Activated naive CD4-positive, alpha-beta T cell treated with anti-CD3 and anti-CD28 coated beads, Interleukin-2, amount 10 ng/mL, durations not matched to agents 7 days and 5 days (primary cell): ENCODE data around the gene RERE.

Experiments
- CTCF ChIA-PET: fragments of 350-600 bp; sonication (Branson Sonifier 250); formaldehyde crosslinking; loops from one replicate; lab custom pipeline; 2021; ENCODE audit warnings: antibody characterized with exemption; lab: Charles Lee
- DNase-seq: peaks from one replicate; pipeline ENCODE4 v3.0.0-alpha.2; 2020
- H3K27ac Mint-ChIP-seq: one replicate; pipeline ENCODE4 v1.8.0; 2021; ENCODE audit warnings: mild to moderate bottlenecking, moderate library complexity, mixed read lengths
- H3K27me3 Mint-ChIP-seq: one replicate; pipeline ENCODE4 v1.8.0; 2021; ENCODE audit warnings: mild to moderate bottlenecking, mixed read lengths
- H3K36me3 Mint-ChIP-seq: one replicate; pipeline ENCODE4 v1.8.0; 2021; ENCODE audit warnings: mixed read lengths
- H3K4me1 Mint-ChIP-seq: one replicate; pipeline ENCODE4 v1.8.0; 2021; ENCODE audit warnings: mixed read lengths
- H3K4me3 Mint-ChIP-seq: one replicate; pipeline ENCODE4 v1.8.0; 2021; ENCODE audit warnings: mild to moderate bottlenecking, moderate library complexity, mixed read lengths
- H3K9me3 Mint-ChIP-seq: one replicate; pipeline ENCODE4 v1.8.0; 2021; ENCODE audit warnings: mixed read lengths

Gene RERE

DNA sequence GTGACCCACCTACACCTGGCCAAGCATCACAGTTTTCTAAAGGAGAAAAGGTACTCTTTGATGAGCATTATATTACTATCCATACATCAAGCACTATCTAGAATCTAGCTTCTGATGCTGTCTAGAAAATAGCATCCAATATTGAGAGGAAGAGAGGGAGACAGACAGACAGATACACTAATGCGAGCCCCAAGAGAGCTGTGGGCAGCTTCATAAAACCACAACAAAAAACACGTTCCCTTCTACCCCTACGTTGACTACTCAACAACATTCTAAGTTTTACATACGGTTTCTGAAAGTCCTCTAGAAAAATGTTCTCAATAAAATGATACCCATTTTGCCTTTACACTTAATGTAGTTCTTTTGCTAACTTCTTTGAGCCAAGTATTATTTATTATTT is 277.8 kb downstream of the RERE start:
- Mint-ChIP-seq H3K36me3 (peaks cover 47% of the 10 kb centered on the region), H3K27ac (no peak overlapping the region), H3K27me3 (no peaks in the 10 kb centered on the region), H3K9me3 (peaks cover 8% of the 10 kb centered on the region), H3K4me1 (peaks cover 44% of the 10 kb centered on the region), H3K4me3 (no peak overlapping the region)
- CTCF ChIA-PET: interaction anchor here (0.7 kb wide), 1 partner anchor 564 kb away, joined by 3 read pairs; no protein-coding TSS in a partner anchor
- DNase-seq: no peak

DNA sequence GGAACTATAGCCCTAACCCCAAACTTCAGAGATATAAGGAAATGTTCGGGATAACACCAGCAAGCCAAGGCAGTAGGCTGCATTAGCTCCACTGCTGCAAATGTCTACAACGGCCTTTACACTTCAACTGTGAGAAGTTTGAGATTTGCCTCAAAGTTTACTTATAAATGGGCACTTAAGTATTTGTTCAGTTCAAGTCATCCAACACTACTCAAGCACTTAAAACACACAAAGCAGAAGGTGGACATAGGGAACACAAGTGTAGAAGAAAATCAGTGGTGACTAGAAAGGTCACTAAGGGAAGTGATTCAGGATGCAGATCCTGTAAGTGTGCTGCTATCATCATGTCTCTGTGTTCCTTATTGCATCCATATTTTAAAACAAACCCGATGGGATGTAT is 278.9 kb downstream of the RERE start:
- Mint-ChIP-seq H3K4me1 (peaks cover 55% of the 10 kb centered on the region), H3K27me3 (no peaks in the 10 kb centered on the region), H3K4me3 (no peak overlapping the region), H3K36me3 (peaks cover 40% of the 10 kb centered on the region), H3K9me3 (no peaks in the 10 kb centered on the region), H3K27ac (no peak overlapping the region)
- DNase-seq: no peak
- CTCF ChIA-PET: interaction anchor here (1.1 kb wide), 1 partner anchor 13 kb away, joined by 3 read pairs; no protein-coding TSS in a partner anchor

DNA sequence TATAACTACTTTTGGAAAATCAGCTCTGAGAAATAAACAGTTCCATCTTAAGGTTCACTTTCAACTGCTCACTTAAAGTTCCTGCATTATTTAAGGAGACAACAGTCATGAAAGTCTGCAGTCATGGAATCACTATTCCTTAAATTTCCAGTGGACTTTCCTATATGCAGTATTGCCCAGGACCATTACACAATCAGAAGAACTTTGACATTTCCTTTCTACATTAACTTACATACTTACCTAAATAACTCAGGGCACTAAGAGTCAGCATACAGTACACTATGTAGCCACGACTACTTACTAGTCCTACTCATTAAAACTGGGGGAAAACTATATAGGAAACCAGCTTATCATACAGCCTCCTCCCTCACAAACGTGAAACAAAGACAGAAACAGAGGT is 279.4 kb downstream of the RERE start:
- H3K9me3 Mint-ChIP-seq: no peaks in the 10 kb centered on the region
- CTCF ChIA-PET: interaction anchor here (0.9 kb wide), 1 partner anchor 14 kb away, joined by 3 read pairs; no protein-coding TSS in a partner anchor
- peaks cover 38% of the 10 kb centered on the region for H3K36me3 Mint-ChIP-seq
- no peak for DNase-seq
- peaks cover 60% of the 10 kb centered on the region for H3K4me1 Mint-ChIP-seq
- no peak overlapping the region for H3K27ac Mint-ChIP-seq
- H3K27me3 Mint-ChIP-seq: no peaks in the 10 kb centered on the region
- H3K4me3 Mint-ChIP-seq: no peak overlapping the region

DNA sequence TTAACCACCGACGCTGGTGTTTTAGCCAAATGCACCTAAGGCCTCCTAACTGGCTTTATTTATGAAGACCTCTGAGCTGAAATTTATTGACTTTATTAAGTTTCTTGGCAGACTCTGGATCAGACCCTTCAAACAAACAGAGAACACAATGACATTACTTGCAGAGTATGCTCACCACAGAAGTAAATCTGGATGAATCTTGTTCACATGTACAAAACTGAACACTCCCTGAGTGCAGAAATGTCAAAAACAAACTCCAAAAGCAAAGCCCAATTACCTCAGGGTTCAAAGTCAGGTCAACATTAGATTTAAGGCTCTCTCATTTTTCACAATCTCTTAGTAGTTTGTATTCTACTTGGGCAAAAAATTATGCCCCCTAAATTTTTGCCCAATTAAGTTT is 280.9 kb downstream of the RERE start:
- H3K4me1 Mint-ChIP-seq: peaks cover 61% of the 10 kb centered on the region
- no peaks in the 10 kb centered on the region for H3K27me3 Mint-ChIP-seq
- H3K27ac Mint-ChIP-seq: no peak overlapping the region
- no peaks in the 10 kb centered on the region for H3K9me3 Mint-ChIP-seq
- peaks cover 36% of the 10 kb centered on the region for H3K36me3 Mint-ChIP-seq
- DNase-seq: no peak
- CTCF ChIA-PET: interaction anchor here (0.9 kb wide), 1 partner anchor 16 kb away, joined by 3 read pairs; no protein-coding TSS in a partner anchor
- no peak overlapping the region for H3K4me3 Mint-ChIP-seq

DNA sequence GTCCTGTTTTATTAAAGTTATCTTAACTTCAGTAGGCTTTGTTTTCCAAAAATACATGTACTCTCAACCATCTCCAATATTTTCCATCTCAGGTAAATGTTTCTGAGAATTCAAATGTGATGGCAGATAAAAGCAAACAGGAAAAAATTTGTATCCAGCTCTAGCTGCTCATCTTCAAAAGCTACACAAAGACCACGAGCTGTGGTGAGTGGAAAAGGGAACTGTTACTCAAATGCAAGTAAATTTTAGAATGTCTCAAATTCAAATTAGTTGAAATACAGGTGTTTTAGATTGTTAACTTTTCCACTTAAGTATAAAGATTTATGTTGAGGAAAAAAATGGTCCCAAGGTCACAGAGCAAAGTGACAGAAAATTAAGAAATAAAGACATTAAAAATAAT is 283.5 kb downstream of the RERE start:
- H3K36me3 Mint-ChIP-seq: peaks cover 29% of the 10 kb centered on the region
- H3K9me3 Mint-ChIP-seq: no peaks in the 10 kb centered on the region
- CTCF ChIA-PET: interaction anchor here (1.1 to 1.3 kb wide), 3 partner anchors 9 to 27 kb away, joined by 3 to 5 read pairs (median 4); no protein-coding TSS in a partner anchor
- peaks cover 41% of the 10 kb centered on the region for H3K4me1 Mint-ChIP-seq
- no peaks in the 10 kb centered on the region for H3K27me3 Mint-ChIP-seq
- no peak for DNase-seq
- peak overlapping the region; percentile 86 for H3K27ac Mint-ChIP-seq
- no peak overlapping the region for H3K4me3 Mint-ChIP-seq

DNA sequence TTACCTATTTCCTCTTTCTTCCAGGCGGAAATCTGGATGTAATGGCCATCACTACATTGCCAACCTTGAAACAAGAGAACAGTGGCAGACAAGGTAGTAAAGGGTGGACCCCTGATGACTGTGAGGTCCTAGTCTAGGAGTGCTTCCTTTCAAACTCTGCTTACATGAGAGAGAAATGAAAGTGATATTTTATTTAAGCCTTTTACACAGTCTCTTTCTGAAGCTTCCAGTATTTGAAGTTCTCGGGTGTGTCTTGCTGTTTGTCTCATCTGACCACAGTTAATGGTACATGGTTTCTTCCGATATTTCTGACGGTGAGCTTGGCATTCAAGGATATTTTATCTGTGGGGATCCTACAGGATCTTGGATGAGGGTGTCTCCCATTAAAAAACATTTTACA is 284.3 kb downstream of the RERE start:
- CTCF ChIA-PET: interaction anchor here (1.1 to 1.3 kb wide), 3 partner anchors 8 to 28 kb away, joined by 3 to 5 read pairs (median 4); no protein-coding TSS in a partner anchor
- Mint-ChIP-seq H3K36me3 (peaks cover 26% of the 10 kb centered on the region), H3K27me3 (no peaks in the 10 kb centered on the region), H3K4me3 (peak overlapping the region; percentile 57), H3K4me1 (peaks cover 33% of the 10 kb centered on the region), H3K9me3 (no peaks in the 10 kb centered on the region), H3K27ac (peak overlapping the region; percentile 86)
- no peak for DNase-seq

DNA sequence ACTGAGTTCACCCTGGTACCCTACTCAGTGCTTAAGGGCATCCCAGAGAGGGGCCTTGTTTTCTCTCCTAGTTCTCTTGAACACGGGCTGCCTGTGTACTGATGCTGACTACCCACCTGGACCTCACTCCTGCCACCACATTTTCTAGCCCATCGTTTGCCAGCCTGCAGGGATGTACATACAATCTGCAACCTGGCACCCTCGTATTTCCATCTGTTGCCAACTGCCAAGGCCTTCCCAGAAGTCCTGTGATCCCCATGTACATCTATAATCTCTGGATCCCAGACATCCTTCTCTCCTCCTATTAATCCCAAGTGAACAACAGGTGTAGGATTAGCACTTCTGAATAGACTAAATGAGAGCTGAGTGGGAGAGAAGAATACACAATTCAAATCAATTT is 287.5 kb downstream of the RERE start:
- CTCF ChIA-PET: no interaction called here
- Mint-ChIP-seq H3K4me3 (no peak overlapping the region), H3K9me3 (no peaks in the 10 kb centered on the region), H3K27me3 (no peaks in the 10 kb centered on the region), H3K4me1 (peaks cover 29% of the 10 kb centered on the region), H3K27ac (no peak overlapping the region), H3K36me3 (peaks cover 21% of the 10 kb centered on the region)
- DNase-seq: no peak

DNA sequence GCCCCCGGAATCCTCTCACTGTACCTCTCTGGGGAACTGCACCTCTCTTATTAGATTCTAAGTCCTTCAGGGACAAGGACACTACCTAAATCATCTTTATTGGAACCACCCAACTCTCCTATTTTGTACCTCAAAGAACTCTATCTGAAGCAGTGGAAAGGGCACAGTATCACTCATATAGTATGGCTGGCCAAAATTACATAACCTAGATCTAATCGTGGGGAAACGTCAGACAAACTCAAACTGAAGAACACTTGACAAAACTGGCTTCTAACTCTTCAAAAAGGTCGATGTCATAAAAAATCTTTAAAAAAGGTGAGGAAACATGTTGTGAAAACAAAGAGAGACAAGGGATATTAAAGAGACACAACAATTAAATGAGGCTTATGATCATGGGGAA is 289.5 kb downstream of the RERE start:
- Mint-ChIP-seq H3K36me3 (peaks cover 32% of the 10 kb centered on the region), H3K4me3 (no peak overlapping the region), H3K4me1 (peaks cover 10% of the 10 kb centered on the region), H3K27me3 (no peaks in the 10 kb centered on the region), H3K9me3 (no peaks in the 10 kb centered on the region), H3K27ac (peak overlapping the region; percentile 6)
- DNase-seq: no peak
- CTCF ChIA-PET: no interaction called here

DNA sequence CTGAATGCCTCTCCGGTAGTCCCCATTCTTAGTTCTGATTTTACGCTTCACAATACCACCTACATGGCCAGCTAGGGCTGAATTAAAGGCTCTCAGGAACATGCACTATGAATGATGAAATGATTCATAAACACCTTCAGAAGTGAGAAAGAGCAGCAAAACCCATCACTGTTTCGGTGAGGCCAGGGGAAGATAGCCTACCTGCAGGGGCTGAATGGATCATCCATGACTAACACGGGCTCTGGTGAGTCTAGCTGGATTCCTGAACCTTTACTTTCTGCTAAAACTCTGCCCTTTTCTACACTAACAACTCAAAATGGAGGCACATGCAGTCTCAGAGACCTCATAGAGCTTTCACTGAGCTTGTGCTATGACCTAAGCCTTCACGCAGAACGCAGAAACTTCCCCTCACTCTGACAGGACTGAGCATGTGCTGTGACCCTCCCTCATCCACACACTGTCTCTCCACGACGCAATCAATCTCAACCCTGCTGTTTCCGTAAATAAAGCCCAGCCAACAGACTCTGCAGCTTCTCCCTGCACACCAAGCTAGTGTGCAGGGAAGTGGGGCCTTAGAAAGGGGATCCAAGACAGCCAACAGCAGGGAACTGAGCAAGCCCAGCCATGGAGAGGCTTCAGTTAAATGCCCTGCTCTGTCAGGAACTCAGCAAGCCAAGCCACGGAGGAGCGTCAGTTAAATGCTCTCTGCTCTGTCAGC is 291.7 kb downstream of the RERE start:
- Mint-ChIP-seq H3K27me3 (no peaks in the 10 kb centered on the region), H3K4me3 (no peak overlapping the region), H3K36me3 (peaks cover 41% of the 10 kb centered on the region), H3K4me1 (peaks cover 21% of the 10 kb centered on the region), H3K27ac (no peak overlapping the region), H3K9me3 (no peaks in the 10 kb centered on the region)
- CTCF ChIA-PET: interaction anchor here (0.8 to 1.6 kb wide), 8 partner anchors 8 to 102 kb away, joined by 3 to 6 read pairs (median 4); no protein-coding TSS in a partner anchor
- DNase-seq: peak; percentile 74

DNA sequence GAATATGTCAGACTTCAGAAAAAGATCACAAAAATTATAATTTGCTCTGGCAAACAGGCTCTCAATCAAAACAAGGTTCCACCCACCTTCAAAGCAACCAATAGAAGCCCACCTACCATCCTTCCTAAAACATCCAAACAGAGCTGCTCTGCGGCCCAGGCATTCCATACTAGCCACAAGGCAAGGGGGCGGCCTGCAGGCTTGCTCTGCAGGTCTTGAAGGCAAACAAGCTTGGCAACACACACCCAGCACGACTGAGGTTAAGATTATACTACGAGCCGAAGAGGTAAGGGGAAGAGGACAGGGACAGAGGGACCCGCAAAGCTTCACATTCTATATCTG is 292.3 kb downstream of the RERE start:
- CTCF ChIA-PET: interaction anchor here (0.8 to 1.6 kb wide), 7 partner anchors 8 to 101 kb away, joined by 3 to 6 read pairs (median 3); no protein-coding TSS in a partner anchor
- no peak overlapping the region for H3K4me3 Mint-ChIP-seq
- no peaks in the 10 kb centered on the region for H3K27me3 Mint-ChIP-seq
- H3K27ac Mint-ChIP-seq: no peak overlapping the region
- DNase-seq: peak; percentile 40
- no peaks in the 10 kb centered on the region for H3K9me3 Mint-ChIP-seq
- H3K4me1 Mint-ChIP-seq: peaks cover 26% of the 10 kb centered on the region
- H3K36me3 Mint-ChIP-seq: peaks cover 44% of the 10 kb centered on the region

DNA sequence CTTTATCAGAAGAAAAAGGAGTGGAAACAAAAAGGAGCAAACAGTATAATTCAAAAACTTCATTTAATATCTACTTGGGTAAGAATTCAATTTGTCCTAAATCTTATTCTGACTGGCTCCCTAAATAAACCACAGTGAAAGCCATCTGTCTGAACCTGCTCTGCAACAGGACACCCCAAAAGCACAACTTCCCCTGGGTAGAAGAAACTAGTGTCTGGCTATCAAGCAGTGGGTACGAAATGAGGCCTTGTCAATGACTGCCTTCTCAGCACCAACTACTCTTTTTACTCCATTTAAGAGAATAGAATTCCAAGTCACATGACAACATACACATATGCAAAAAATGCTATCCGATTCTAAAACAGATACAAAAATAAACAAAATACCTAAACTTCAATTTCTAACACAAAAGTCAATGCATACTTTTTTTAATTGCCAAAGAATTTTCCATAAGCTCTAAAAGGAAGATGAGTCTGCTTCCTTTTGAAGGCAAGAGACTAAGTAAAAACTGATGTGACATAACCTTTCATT is 292.7 kb downstream of the RERE start:
- CTCF ChIA-PET: interaction anchor here (0.8 to 1.6 kb wide), 6 partner anchors 9 to 94 kb away, joined by 3 to 6 read pairs (median 3); no protein-coding TSS in a partner anchor
- no peak for DNase-seq
- peaks cover 26% of the 10 kb centered on the region for H3K4me1 Mint-ChIP-seq
- H3K36me3 Mint-ChIP-seq: peaks cover 40% of the 10 kb centered on the region
- no peak overlapping the region for H3K27ac Mint-ChIP-seq
- H3K4me3 Mint-ChIP-seq: no peak overlapping the region
- H3K9me3 Mint-ChIP-seq: no peaks in the 10 kb centered on the region
- H3K27me3 Mint-ChIP-seq: no peaks in the 10 kb centered on the region

DNA sequence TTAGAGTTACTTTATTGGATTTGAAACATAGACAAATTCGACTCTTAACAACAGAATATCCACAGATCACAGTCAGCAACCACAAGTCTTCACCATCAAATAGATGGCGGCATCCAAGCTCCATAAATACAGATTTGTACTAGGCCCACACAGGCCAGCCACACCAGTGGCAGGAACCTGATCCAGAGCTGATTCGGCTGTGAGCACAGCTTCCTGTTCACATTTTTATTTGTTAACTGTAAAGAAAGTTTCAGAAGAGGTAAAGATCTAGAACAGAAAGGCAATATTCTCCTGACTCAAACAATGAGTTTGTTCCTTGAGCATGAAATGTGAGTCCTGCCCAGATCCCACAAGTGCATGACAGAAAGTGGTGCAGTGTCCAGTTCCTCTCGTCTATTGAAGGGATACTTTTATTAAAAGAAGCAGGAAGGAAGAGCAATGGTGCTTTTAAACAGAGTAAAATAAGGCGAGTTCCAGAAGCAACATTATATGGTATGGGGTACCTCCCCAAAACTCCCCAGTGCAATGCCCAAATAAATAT is 293.7 kb downstream of the RERE start:
- peaks cover 41% of the 10 kb centered on the region for H3K36me3 Mint-ChIP-seq
- CTCF ChIA-PET: interaction anchor here (1.0 to 1.9 kb wide), 2 partner anchors 37 to 96 kb away, joined by 4 to 5 read pairs; no protein-coding TSS in a partner anchor
- H3K9me3 Mint-ChIP-seq: no peaks in the 10 kb centered on the region
- no peaks in the 10 kb centered on the region for H3K27me3 Mint-ChIP-seq
- no peak overlapping the region for H3K4me3 Mint-ChIP-seq
- H3K4me1 Mint-ChIP-seq: peaks cover 26% of the 10 kb centered on the region
- DNase-seq: peak; percentile 40
- H3K27ac Mint-ChIP-seq: no peak overlapping the region

DNA sequence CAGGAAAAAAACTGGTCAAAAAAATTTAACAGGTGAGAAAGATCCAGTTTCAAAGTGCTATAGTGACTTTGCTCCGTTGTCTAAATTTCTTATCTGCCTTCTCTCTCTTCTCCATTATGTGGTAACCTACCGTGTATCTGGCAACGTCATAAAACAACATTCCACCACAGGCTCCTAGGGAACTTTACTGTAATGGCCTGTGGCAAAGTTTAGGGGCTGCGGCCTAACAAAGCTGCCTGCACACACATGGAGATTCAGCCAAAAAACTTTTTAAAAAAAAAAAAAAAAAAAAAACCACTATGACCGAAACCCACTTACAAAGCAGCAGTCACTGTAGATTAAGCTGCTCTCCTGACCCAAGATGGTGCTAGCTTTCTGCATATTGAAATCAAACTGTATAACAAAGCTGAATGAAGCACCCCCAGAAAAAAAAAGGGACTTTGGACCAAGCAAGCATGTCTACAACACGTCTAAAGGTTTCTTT is 296.9 kb downstream of the RERE start:
- Mint-ChIP-seq H3K36me3 (peaks cover 51% of the 10 kb centered on the region), H3K27me3 (no peaks in the 10 kb centered on the region), H3K9me3 (no peaks in the 10 kb centered on the region), H3K4me1 (peaks cover 44% of the 10 kb centered on the region), H3K4me3 (no peak overlapping the region), H3K27ac (peak overlapping the region; percentile 34)
- CTCF ChIA-PET: interaction anchor here (0.7 kb wide), 1 partner anchor 72 kb away, joined by 3 read pairs; no protein-coding TSS in a partner anchor
- no peak for DNase-seq

DNA sequence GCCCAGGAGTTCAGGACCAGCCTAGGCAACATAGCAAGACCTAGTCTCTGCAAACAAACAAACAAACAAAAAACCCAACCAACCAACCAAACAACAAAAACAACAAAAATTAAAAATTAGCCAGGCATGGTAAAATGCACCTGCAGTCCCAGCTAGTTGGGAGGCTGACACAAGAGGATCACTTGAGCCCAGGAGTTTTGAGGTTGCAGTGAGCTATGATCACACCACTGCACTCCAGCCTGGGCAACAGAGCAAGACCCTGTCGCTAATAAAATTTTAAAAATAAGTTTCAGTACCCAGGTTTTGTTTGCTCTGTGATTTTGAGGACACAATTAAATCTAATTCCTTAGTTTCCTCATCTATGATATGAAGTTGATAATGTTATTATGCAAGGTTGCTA is 298.3 kb downstream of the RERE start:
- H3K27ac Mint-ChIP-seq: no peak overlapping the region
- CTCF ChIA-PET: no interaction called here
- peaks cover 48% of the 10 kb centered on the region for H3K4me1 Mint-ChIP-seq
- H3K9me3 Mint-ChIP-seq: no peaks in the 10 kb centered on the region
- H3K4me3 Mint-ChIP-seq: no peak overlapping the region
- no peak for DNase-seq
- H3K27me3 Mint-ChIP-seq: no peaks in the 10 kb centered on the region
- peaks cover 47% of the 10 kb centered on the region for H3K36me3 Mint-ChIP-seq
